ENCODE data around the gene LYPD3.
A peak's percentile ranks its signal among the peaks of the same experiment; 100 is the strongest.
"Not testable (repeated sequence)": the region's sequence is repeated elsewhere in the genome, so short reads cannot be mapped to it uniquely, and the experiment has no call there.

LYPD3 gene

DNA sequence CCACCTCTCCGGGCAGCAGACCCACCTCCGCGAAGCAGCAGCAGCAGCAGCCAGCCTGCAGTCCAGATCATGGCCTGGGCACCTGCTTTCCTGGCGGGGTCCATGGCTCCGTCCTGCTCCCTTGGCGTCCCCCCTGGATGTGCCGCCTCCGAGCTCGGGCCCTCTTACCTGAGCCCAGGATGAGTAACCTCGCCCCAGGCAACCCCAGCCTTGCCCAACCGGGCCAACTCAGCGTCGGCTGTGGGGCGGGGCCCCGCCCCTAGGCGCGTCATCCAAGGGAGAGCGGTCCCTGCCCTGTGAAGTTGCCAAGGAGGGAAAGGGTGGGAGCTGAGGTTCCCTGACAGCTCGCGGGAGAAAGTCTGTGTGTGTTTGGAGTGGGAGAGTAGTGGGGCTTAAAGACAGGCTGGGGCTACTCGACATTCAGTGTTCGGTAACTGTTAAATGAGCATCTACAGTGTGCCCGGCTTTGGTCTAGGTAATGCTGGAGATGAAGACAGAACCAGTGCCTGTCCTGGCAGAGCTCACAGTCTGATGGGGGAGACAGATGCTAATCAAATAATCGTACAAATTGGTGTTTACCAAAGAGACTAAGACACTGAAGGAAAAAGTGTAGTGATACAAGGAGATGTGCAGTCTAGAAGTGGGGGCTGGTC lies at the start of gene LYPD3:
Gene LYPD3 (minus strand): TSS at position 141 of the 653 bp plus-strand sequence. CDS start 37 bp downstream, at position 104.
- DNase-seq: no peak

DNA sequence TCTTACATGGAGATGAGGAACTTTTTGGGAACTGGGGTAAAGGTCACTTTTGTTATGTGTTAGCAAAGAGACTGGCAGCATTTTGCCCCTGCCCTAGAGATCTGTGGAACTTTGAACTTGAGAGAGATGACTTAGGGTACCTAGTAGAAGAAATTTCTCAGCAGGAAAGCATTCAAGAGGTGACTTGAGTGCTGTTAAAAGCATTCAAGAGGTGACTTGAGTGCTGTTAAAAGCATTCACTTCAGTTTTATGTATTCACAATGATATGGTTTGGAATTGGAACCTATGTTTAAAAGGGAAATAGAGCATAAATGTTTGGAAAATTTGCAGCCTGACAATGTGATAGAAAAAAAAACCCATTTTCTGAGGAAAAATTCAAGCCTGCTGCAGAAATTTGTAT lies 47.0 kb upstream of the LYPD3 start:
- DNase-seq: not testable (repeated sequence)

DNA sequence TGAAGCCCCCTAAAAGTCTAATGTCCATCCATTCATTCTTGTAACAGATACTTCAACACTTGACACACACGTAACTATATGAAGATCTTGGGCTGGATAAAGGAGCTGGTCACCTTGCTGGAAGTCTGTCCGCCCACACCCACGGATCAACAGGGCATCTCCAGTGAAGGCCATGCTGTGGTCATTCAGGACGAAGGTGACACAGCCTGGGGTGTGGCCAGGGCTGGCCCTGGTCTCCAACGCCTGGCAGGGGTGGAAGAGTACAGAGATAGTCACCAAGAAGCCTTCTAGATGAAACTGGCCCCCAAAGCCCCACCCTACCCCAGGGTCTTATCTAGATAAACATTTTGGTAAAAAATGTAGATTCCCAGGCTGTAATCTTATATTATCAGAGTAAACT lies 45.9 kb upstream of the LYPD3 start:
- DNase-seq: no peak

DNA sequence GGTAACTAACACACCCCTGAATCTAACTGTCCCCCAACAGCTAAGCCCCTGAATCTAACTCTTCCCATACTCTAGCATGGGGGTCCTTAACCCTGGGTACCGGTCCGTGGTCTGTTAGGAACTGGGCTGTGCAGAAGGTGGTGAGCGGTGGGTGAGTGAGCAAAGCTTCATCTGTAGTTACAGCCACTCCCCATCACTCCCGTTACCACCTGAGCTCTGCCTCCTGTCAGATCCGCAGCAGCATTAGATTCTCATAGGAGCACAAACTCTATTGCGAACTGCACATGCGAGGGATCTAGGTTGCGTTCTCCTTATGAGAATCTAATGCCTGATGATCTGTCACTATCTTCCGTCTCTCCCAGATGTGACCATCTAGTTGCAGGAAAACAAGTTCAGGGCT lies 45.3 kb upstream of the LYPD3 start:
- DNase-seq: no peak

DNA sequence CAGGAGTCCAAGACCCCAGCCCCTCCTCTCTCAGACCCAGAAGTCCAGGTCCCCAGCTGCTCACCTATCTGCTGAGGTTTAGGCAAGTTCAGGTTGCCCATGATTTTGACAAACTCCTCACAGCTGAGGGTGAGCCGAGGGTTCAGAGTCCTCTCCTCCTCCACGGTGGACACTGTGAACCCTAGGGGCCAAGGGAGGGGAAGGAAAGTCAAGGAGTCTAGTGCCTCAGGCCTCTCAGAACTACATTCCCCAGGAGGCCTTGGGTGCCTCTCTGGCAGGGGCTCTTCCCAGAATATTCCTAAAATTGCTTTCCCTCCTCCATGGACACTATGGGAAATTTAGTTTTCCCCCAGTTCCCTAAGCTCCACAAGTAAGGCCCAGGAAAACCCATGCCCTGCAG lies 42.5 kb upstream of the LYPD3 start:
- DNase-seq: no peak

DNA sequence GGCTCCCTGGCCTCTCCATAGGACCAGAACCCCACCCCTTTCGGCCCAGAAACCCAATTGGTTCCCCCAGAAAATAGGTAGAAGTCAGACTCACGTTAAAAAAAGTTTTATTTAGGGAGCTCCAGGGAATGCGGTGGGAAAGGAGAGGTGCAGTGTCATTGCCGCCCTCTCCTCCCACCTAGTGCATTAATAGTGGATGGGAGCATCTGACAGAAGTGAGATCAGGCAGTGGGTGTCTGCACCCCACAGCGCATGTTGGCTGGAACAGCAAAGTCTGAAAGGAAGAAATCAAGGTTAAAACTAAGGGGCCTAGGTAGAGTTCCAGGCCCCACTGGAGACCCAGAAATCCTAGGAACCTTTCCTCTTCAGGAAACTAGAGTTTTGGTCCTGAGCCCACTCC lies 41.2 kb upstream of the LYPD3 start:
- no peak for DNase-seq

DNA sequence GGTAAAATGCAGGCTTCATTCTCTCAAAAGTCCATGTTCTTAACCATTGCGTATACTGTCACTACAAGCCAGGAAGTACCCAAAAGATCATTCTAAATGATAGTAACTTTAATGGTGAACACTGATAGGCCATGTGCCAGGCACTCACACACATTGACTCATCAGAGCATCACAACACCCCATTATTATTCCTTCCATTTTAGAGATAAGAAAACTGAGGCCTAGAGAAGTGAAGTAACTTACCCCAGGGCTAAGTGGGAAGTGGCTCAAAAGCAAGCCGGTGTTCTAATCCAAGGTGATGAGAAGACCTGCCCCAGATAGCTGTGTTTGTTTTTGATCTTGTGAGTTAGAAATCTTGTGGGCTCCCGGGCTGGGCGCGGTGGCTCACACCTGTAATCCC lies 40.5 kb upstream of the LYPD3 start:
- no peak for DNase-seq

DNA sequence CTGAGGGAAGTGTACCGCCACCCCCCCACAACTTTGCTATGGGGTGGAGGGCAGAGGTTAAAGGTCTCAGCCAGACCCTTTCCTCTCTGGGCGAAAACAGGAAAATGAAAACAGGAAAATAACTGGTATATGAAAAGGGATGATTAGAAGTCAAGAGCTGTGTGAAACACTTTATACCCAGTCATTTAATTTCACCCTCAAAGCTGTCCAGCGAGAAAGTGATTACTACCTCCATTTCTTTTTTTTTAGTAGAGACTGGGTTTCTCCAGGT lies 39.7 kb upstream of the LYPD3 start:
- DNase-seq: no peak

DNA sequence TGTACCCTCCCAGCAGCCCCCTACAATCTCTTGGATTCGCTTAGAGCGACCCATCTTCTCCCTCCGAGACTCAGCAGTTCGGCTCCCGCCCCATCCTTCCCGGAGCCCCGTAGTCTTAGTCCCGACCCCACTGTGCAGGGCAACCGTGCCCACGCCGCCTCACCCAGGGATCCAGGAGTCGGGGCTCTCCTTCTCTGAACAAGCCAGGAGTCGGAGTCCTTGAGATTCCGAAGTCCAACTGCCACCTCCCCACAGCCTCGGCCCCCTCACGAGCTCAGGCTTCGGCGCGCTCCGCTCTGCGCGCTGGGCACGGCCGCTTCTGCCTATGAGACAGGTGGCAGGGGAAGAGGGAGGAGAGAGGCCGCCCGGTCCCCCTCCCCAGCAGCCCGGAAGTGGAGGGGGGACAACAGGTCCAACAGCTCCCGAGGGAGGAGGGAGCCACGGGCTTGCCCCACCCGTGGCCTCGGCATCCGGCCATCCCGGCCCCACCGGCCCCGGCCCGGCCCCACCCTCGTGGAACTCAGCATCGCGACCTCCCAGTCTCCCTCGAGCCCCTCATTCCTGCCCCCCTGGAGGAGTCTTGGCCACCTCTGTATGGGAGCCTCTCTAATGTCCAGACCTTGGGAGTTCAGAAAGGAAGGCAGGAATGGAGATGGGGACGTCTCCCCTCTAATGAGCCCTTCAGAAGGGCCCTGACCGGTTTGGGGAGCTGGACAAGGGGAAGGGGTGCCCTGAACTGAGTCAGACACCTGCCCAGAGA lies 39.2 kb upstream of the LYPD3 start, which contains the start of gene PHLDB3:
Gene PHLDB3 (minus strand): TSS at position 321 of the 760 bp plus-strand sequence. CDS start 628 bp downstream, outside the sequence.
- no peak for DNase-seq

DNA sequence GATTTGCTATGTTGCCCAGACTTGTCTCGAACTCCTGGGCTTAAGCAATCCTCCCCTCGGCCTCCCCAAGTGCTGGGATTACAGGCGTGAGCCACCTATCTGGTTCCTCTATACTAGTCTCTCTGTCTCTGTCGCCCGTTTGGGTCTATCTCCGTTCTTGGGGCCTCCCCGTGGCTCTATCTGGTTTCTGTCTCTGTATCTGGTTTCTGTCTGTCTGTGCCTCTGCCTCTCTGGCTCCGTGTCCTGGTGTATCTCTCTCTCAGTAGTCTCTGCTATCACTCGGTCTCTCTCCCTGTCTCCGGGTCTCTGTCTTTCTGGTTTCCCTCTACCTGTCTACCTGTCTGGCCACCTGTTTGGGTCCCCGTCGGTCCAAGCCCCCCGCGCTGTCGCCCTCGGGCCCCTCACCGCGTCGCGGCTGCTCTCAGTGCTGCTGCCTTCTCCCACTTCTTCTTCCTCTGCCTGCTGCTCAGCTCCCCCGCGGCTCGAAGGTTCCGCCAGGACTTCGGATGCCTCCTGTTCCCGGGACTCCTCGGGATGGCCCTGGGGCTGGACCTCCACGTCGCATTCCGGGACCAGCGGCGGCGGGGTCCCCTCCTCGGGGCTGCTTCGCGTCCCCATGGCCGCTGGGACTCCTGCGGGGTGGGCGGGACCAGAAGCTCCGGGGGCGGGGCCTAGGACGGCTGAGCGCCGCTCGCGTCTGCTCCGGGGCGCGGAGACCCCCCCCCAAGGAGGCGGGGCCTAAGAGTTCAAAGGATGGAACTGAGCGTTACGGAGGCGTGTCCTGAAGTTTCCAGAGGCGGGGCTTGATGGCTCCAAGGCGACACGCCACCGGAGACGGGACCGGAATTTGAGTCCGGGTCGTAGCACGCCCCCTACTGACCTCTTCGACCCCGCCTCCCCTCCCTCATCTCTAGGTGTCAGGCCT lies 38.4 kb upstream of the LYPD3 start:
- DNase-seq: peak; percentile 97

DNA sequence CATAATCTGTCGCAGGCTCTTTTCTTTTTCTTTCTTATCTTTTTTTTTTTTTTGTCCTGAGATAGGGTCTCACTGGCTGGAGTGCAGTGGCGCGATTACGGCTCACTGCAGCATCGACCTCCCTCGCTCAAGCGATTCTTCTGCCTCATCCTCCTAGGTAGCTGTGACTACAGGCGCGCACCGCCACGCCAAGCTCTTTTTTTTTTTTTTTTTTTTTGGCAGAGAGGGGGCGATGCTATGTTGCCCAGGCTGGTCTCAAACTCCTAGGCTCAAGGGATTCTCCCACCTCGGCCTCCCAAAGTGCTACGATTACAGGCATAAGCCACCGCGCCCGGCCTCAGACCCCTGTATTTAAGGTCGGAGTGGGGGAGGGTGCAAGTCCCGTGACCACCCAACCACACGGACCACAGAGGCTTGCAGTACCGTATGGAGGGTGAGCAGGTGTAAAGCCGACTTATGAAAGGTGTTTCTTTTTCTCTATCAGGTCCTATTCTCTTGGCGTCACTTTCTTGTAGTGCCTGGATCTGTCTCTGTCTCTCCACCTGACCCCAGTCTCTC lies 37.1 kb upstream of the LYPD3 start:
- no peak for DNase-seq

DNA sequence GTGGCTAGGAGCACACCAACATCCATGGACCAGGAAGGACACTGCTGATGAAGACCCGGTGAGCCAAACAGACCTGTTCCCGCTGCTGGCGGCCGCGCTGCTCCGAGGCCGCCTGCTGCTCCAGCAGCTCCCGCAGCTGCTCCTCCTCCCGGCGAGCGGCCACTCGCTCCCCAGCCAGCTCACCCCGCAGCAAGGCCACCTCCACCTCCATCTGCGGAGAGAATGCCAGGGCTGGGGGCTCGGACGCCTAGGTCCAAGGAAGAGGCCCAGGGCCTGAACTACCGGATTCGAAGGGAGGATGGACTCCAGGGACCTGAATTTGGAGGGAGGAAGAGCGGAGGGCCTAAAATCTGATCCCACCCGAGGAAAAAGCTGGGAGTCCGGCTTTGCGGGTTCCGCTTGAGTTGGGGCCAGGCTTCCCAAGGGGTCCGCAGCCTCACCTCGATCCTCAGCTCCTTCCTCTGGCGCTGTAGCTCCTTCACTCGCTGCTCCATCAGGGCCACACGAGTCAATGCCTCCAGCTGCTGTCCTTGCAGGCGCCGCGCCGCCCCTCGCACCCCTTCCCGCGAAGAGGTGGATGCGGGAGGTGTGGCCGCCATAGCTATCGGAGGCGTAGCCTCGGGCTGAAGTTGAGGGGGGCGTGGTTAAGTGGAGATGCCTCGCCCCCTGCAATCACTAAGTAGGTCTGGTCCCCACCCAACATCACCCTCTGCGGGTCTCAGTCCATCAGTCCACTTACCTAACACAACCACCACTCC lies 36.4 kb upstream of the LYPD3 start:
- DNase-seq: no peak

DNA sequence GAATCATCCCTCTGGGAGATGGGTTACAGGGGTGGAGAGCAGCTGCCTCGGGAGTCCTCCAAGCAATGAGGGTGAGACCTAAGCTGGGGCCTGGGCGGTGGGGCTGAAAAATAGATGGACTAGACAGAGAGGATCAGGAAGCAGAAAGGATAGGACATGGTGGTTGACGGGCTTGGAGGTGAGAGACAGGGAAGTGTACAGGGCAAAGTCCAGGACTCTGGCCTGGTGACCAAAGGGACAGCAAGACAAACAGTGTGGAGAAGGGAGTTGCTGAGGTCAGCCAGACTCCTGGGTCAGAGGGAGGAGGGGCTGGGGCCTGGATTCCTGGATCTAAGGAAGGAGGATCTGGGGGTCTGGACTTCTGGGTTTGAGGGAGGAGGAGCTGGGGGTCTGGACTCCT lies 33.6 kb upstream of the LYPD3 start:
- DNase-seq: no peak

DNA sequence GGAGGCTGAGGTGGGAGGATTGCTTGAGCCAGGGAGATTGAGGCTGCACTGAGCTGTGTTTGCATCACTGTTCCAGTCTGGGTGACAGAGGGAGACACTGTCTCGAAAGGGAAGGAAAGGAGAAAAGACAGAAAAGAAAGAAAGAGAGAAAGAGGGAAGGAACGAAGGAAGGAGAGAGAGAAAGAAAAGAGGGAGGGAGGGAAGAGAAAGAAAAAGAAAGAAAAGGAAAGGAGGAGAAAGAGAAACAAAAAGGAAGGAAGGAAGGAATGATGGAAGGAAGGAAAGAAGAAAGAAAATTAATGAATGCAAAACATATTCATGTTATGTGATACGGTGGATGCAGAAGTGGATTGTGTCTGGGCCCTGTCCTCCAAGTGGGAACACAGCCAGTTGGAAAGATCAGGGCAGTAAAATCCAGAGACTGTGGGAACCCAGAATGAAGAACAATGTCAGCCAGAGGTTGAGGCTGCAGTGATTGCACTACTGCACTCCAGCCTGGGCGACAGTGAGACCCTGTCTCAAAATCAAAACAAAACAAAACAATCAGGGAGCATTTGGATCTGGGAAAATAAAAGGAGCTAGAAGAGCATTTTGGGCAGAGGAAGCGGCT lies 32.9 kb upstream of the LYPD3 start:
- DNase-seq: no peak

DNA sequence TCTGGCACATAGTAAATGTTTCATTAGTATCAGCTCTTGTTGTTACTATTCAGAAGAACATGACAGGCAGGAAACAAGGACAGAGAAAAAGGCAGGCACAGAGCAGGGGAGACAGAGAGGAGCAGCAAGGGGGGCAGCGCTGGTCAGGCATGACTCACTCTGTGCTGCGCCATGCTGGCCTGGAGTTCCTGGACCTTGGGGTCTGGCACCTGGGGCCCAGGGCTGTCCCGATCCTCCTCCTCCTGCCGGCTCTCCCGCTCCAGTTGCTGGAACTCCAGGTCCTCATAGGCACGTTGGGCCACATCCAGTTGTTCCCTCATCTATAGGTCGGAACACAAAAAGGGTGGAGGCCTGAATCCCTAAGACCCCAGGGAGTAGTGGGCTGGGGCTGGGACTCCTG lies 31.6 kb upstream of the LYPD3 start:
- no peak for DNase-seq

DNA sequence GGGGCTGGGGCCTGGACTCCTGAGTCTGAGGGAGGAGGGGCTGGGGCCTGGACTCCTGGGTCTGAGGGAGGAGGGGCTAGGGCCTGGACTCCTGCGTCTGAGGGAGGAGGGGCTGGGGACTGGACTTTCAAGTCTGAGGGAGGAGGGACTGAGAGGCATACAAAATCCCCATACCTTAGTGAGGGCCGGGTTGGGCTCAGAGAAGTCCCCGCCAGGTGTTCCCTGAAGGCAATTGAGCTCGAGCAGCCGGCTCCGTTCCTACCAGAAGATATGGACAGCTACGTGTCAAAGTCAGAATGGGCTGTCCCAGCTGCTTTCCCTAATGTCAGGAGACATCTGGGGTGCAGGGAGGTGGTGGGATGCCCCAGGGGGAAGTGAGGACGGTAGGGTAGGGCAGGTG lies 29.7 kb upstream of the LYPD3 start:
- DNase-seq: no peak

DNA sequence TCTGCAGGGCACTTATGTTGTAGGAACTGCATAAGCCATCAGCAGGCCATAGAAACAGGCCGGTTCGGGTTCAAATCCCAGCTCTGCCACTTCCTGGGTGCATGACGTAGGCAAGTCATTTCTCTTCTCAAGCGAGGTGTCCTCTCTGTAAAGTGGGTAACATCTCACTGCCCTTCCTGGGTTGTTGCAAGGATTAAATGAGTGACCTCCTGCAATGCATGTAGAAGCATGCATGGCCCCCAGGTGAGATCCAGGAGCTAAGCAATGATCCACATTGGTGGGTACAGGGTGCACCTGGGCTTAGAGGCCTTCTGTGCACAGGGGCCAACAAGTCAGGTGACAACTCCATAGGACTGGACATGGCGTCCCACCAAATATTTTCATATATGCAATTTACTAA lies 25.4 kb upstream of the LYPD3 start:
- no peak for DNase-seq

DNA sequence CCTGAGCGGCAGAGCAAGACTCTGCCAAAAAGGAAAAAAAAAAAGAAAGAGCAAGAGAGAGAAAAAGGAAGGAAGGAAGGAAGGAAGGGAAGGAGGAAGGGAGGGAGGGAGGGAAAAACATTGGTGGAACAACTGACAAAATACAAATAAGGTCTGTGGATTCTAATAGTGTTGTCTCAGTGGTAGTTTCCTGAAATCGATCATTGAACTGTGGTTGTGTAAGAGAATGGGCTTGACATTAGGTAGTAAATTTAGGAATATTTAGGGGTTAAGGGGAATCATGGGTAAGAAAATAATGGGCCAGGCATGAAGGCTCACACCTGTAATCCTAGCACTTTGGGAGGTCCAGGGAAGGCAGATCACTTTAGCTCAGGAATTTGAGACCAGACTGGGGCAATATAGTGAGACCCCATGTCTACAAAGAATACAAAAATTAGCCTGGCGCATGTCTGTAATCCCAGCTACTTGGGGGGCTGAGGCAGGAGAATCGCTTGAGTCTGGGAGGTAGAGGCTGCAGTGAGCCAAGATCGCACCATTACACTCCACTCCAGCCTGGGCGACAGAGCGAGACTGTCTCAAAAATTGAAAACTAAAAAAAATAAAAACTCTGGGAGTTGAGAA lies 24.7 kb upstream of the LYPD3 start:
- no peak for DNase-seq

DNA sequence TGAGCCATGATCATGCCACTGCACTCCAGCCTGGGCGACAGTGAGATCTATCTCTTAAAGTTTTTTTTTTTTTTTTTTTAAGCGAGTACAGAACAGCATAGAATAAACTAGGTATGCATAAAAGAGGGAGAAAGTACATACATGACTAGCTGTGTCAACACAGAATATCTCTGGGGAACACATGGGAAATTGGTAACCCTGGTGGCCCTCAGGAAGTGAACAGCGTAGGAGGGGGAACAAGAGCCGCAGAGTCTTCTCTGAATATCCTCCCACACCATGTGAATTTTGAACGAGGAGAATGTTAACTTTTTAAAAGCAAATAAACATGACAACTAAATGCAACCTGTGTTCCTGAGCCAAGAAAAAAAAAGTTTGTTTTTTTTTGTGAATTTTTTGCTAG lies 23.9 kb upstream of the LYPD3 start:
- no peak for DNase-seq

DNA sequence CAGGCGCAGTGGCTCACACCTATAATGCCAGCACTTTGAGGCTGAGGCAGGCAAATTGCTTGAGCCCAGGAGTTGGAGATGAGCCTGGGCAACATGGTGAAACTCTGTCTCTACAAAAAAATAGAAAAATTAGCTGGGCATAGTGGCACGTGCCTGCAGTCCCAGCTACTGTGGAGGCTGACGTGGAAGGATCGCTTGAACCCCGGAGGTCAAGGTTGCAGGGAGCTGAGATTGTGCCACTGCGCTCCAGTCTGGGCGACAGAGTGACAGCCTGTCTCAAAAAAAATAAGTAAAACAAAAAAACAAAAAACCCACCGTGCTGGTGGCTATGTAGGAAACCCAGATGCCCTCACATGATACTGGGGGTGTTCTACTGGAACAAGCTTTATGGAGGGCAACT lies 22.8 kb upstream of the LYPD3 start:
- DNase-seq: no peak

DNA sequence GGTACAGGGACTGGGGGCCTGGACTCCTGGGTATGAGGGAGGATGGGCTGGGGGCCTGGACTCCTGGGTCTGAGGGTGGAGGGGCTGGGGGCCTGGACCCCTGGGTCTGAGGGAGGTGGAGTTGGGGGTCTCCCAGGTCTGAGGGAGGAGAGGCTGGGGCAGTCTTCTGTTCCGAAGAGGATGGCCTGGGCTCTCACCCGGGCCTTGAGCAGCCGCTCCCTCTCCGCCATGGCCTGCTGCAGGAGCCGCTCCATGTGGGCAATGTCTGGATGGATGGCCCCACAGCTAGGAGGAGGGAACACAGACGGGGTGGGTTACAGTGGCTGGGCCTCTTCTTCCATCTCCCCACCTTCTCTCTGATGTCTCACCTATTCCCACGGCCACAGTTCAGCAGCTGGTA lies 21.0 kb upstream of the LYPD3 start:
- DNase-seq: no peak

DNA sequence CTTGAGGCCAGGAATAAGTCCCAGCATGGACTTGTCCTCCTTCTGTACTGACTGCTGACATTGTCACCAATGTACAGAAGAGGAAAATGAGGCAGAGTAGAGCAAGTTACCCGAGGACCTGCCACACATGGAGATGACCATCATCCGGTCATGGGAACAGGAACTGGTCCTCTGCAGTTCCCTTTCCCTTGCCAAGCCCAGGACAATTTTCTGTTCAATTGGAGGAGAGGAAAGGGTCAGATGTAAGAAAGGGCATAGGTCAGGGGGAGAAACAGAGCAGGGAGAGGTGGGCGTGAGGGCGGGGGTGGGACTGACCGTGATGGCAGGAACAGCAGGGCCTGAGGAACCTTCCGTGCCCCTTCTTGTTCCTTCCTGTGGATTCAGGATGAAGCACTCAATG lies 20.5 kb upstream of the LYPD3 start:
- DNase-seq: no peak
